GM12878 (cell line): Measurements from ENCODE around the gene CFI. TPM values are rescaled to one million over a fixed set of nuclear protein-coding genes. Genes with fewer than 3 reads are reported as not detected.

Source experiments
- ATAC-seq: fragments of 200-7000 bp; cut with Tn5 transposase; 3 replicates; pipeline ENCODE4 v1.9.1; 2020; ENCODE audit warnings: mild to moderate bottlenecking, moderate library complexity
- BruUV-seq: library from RNA; stranded (reverse); fragments of 400-500 nt; replicated peaks from 2 replicates; lab custom pipeline; 2021; lab: Mats Ljungman, UMichigan
- CTCF ChIA-PET: fragments of 300-600 bp; sonication (Branson Sonifier 250); formaldehyde crosslinking; extraction: SDS; loops from one replicate; lab custom pipeline; 2021; ENCODE audit warnings: inconsistent platforms; lab: Yijun Ruan, JAX
- POLR2A ChIA-PET: fragments of 350-600 bp; formaldehyde crosslinking; extraction: SDS; loops from one replicate; lab custom pipeline; 2021; ENCODE audit warnings: inconsistent platforms; lab: Charles Lee
- RAD21 ChIA-PET: fragments of 300-600 bp; sonication (Branson Sonifier 250); formaldehyde crosslinking; loops from one replicate; lab custom pipeline; 2023; ENCODE audit warnings: antibody characterized with exemption; ENCODE audit not compliant: unreplicated experiment; lab: Charles Lee
- SMC1A ChIA-PET: fragments of 300-600 bp; sonication (Branson Sonifier 250); formaldehyde crosslinking; loops from one replicate; lab custom pipeline; 2023; ENCODE audit not compliant: unreplicated experiment, uncharacterized antibody; lab: Charles Lee
- DNase-seq: peaks from one replicate; pipeline ENCODE4 v3.0.0-alpha.2; 2011; ENCODE audit warnings: low read depth, low spot score
- FAIRE-seq: peaks from 3 replicates; lab custom pipeline; 2011; peaks lifted over from hg19 to GRCh38; lab: Jason Lieb, UNC
- H2AFZ ChIP-seq: 2 replicates; pipeline ENCODE4 v1.6.0; 2011; ENCODE audit warnings: low read depth, low read length, control low read depth; ENCODE audit not compliant: control insufficient read depth
- H3K27ac ChIP-seq: 2 replicates; pipeline ENCODE4 v1.5.1; 2011; ENCODE audit warnings: control low read depth; ENCODE audit not compliant: control insufficient read depth, insufficient read depth
- H3K27me3 ChIP-seq, 2 experiments: replicated peaks in 1 of 2; 2 replicates each; pipeline versions ENCODE4 v1.6.0 to v1.6.1; 2011; ENCODE audit warnings: low read length in 1 of 2; ENCODE audit not compliant: control insufficient read depth in 2 of 2, insufficient read depth in 2 of 2
- H3K36me3 ChIP-seq, 2 experiments: 2 replicates each; pipeline ENCODE4 v1.5.1; 2011; ENCODE audit warnings: low read length in 1 of 2; ENCODE audit not compliant: control insufficient read depth in 2 of 2, insufficient read depth in 2 of 2
- H3K4me1 ChIP-seq: 2 replicates; pipeline ENCODE4 v1.6.1; 2011; ENCODE audit warnings: mild to moderate bottlenecking, low read length, moderate library complexity, mixed read lengths; ENCODE audit not compliant: control insufficient read depth, insufficient read depth
- H3K4me2 ChIP-seq: 2 replicates; pipeline ENCODE4 v1.6.0; 2011; ENCODE audit warnings: control low read depth; ENCODE audit not compliant: control insufficient read depth, insufficient read depth
- H3K4me3 ChIP-seq: fragments of 200-600 bp; sonication (generic); 2 replicates; pipeline ENCODE4 v1.5.1; 2016
- H3K79me2 ChIP-seq: 2 replicates; pipeline ENCODE4 v1.6.0; 2011; ENCODE audit warnings: low read length; ENCODE audit not compliant: control insufficient read depth, insufficient read depth
- H3K9ac ChIP-seq: 2 replicates; pipeline ENCODE4 v1.8.0; 2011; ENCODE audit warnings: low read length, control low read depth, mixed read lengths; ENCODE audit not compliant: control insufficient read depth, insufficient read depth
- H3K9me3 ChIP-seq: replicated peaks from 3 replicates; pipeline ENCODE4 v1.5.1; 2011; ENCODE audit warnings: mild to moderate bottlenecking, low read length; ENCODE audit not compliant: control insufficient read depth, insufficient read depth
- H4K20me1 ChIP-seq: 2 replicates; pipeline ENCODE4 v1.6.0; 2011; ENCODE audit not compliant: control insufficient read depth, insufficient read depth
- CHD1 ChIP-seq: IDR thresholded peaks from 2 replicates; pipeline ENCODE4 v1.6.1; 2012; ENCODE audit warnings: low read depth, low read length, improper control_type of control experiment
- KLF5 ChIP-seq: fragments of 450-650 bp; IDR thresholded peaks from 2 replicates; pipeline ENCODE4 v1.6.1; 2014; ENCODE audit warnings: mild to moderate bottlenecking; ENCODE audit not compliant: partially characterized antibody
- MEF2A ChIP-seq: IDR thresholded peaks from 2 replicates; pipeline ENCODE4 v1.6.1; 2011; ENCODE audit warnings: low read depth, mild to moderate bottlenecking, low read length, moderate library complexity; ENCODE audit not compliant: insufficient read depth
- MTA3 ChIP-seq: IDR thresholded peaks from 2 replicates; pipeline ENCODE4 v1.6.1; 2012; ENCODE audit warnings: low read length, inconsistent platforms, borderline replicate concordance
- NRF1 ChIP-seq: conservative IDR thresholded peaks from 2 replicates; pipeline ENCODE4 v1.6.1; 2011; ENCODE audit warnings: mild to moderate bottlenecking, low read depth, low read length, improper control_type of control experiment
- PAX5 ChIP-seq: IDR thresholded peaks from 2 replicates; pipeline ENCODE4 v1.6.1; 2011; ENCODE audit warnings: low read depth, low read length, borderline replicate concordance
- POLR2AphosphoS5 ChIP-seq: IDR thresholded peaks from 2 replicates; pipeline ENCODE4 v1.6.1; 2011; ENCODE audit warnings: mild to moderate bottlenecking, low read length, inconsistent platforms
- TARDBP ChIP-seq: IDR thresholded peaks from 2 replicates; pipeline ENCODE4 v1.6.1; 2016; ENCODE audit warnings: borderline replicate concordance
- WGBS: methylation state at CpG from one replicate; pipeline ENCODE4 v1.1.6; 2016; ENCODE audit warnings: low lambda C conversion rate; ENCODE audit not compliant: insufficient replicate concordance, insufficient coverage; ENCODE audit errors: missing lambda C conversion rate; 5-methylcytosine and 5-hydroxymethylcytosine counted together
- in situ Hi-C: fragments of 300-500 bp; cut with MboI; formaldehyde crosslinking; loops from 9 replicates; pipeline ENCODE4 v1.14.3; 2018; ENCODE audit warnings: mixed read lengths
- intact Hi-C: fragments of 100-400 bp; cut with micrococcal nuclease; formaldehyde crosslinking; loops from one replicate; pipeline ENCODE4 v1.14.2; 2022; ENCODE audit not compliant: unreplicated experiment
- polyA plus RNA-seq, 11 experiments: library from polyadenylated mRNA; depleted of rRNA in 4 of 11; unstranded in 6 of 11; stranded (reverse) in 5 of 11; fragments of >200 nt; fragmentation: Nextera tagmentation in 4 of 11; fragmentation: Illumina TruSeq in 1 of 11; extraction: Ambion mirVana in 4 of 11; extraction: Trizol in 1 of 11; gene quantifications; 1 replicate in 1 of 11; 2 replicates in 10 of 11; pipeline versions ENCODE4 v1.2.1 to v1.2.3, GENCODE V29; 2011 to 2016; ENCODE audit warnings: inconsistent platforms in 2 of 11, missing spikeins in 2 of 11, low read depth in 1 of 11
- total RNA-seq, 4 experiments: library from RNA; depleted of rRNA in 3 of 4; stranded (reverse); fragments of >200 nt in 3 of 4; fragmentation: Illumina TruSeq in 1 of 4; extraction: Trizol in 1 of 4; gene quantifications; 2 replicates each; pipeline versions ENCODE4 v1.2.1 to v1.2.3, GENCODE V29; 2013 to 2021
- TF ChIP-seq, protein P1 (sequence below): fragments of 450-650 bp; formaldehyde crosslinking; IDR thresholded peaks from 2 replicates; pipeline ENCODE4 v1.5.0; 2022; ENCODE audit warnings: mild to moderate bottlenecking, missing genetic modification characterization

Gene CFI
- total and polyA plus RNA-seq, 10 of the 15 experiments (the other 5 are each of a cell fraction or from before 2014, with no cell fraction given) = 0.15 to 0.28 TPM; not detected in 8

DNA sequence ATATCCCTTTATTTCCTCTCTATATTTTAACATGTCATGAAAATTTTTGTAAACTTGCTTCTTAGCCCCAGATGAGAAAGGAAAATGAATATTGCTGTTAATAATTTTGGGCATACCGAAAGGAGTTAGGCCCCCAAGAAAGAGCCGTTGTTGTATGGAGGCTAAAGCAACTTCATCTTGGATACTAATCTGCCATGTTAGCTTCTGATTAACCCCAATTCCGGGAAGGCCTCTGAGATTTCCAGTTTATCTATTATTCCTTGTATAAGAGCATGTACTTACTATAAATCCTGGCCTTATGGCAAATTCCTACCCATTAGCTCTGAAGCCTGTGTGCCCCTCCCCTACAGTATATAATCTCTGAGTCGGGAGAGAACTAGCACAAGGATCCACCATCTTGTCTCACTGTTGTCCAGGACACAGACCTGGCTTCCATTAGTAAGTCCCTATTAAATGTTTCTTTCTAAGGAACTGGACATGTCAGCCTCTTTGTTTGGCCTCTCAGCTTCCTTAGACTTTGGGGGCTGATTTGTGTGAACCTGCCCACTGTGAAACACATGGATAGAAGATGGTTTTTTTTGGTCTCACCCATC, 51.1 kb downstream of the CFI start (continued):
- TF ChIP-seq NRF1 (no peak), TARDBP (no peak), MTA3 (no peak), POLR2AphosphoS5 (no peak), PAX5 (no peak), CHD1 (no peak), KLF5 (no peak)

DNA sequence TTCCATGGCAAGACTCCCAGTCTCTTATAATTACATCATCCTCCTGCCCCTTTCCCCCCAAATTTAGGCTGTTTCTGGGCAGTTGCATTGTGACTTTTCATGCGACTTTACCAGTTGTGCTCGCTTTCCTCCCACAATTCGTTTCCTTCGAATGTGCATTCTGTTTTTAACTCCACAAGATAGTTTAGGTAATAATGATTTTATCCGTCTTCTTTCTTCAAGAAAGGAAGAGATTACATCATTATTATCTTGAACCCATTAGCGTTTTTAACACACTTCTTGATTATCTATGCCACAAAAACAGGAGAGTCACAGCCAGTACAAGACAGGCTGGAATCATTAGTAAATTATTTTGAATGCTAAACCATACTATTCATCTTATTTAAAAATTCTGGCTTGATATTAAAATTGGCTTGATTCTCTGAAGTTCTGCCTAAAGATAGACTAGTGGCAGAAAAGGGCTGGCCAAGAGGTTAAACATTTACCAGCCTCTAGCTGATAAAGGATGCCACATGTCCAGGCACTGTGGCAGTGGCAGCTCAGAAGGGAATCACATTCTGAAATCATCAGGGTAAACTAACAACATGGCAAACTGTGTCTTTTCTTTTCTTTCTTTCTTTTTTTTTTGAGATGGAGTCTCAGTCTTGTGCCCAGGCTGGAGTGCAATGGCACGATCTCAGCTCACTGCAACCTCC, 52.3 kb downstream of the CFI start:
- Histone ChIP-seq H3K36me3 (no peaks in the 10 kb centered on the region), H3K4me2 (no peak overlapping the region), H4K20me1 (no peaks in the 10 kb centered on the region), H3K9me3 (no peaks in the 10 kb centered on the region), H3K9ac (no peak overlapping the region), H3K4me1 (no peaks in the 10 kb centered on the region), H3K27ac (no peak overlapping the region), H2AFZ (no peak overlapping the region), H3K79me2 (no peaks in the 10 kb centered on the region), H3K27me3 (no peaks in the 10 kb centered on the region), H3K4me3 (no peak overlapping the region)
- in situ Hi-C loops (no loop called here), intact Hi-C loops (no loop called here)
- ATAC-seq = no peak
- DNase-seq = no peak
- ChIA-PET SMC1A (no interaction called here), RAD21 (no interaction called here), CTCF (interaction anchor here (0.6 kb wide), 1 partner anchor 59 kb away, joined by 3 read pairs; no protein-coding TSS in a partner anchor), POLR2A (no interaction called here)
- WGBS = 56% methylated on average over 7 of the region's 7 CpGs
- BruUV-seq = no TSS peak
- FAIRE-seq = no peak
- TF ChIP-seq, protein P1, sequence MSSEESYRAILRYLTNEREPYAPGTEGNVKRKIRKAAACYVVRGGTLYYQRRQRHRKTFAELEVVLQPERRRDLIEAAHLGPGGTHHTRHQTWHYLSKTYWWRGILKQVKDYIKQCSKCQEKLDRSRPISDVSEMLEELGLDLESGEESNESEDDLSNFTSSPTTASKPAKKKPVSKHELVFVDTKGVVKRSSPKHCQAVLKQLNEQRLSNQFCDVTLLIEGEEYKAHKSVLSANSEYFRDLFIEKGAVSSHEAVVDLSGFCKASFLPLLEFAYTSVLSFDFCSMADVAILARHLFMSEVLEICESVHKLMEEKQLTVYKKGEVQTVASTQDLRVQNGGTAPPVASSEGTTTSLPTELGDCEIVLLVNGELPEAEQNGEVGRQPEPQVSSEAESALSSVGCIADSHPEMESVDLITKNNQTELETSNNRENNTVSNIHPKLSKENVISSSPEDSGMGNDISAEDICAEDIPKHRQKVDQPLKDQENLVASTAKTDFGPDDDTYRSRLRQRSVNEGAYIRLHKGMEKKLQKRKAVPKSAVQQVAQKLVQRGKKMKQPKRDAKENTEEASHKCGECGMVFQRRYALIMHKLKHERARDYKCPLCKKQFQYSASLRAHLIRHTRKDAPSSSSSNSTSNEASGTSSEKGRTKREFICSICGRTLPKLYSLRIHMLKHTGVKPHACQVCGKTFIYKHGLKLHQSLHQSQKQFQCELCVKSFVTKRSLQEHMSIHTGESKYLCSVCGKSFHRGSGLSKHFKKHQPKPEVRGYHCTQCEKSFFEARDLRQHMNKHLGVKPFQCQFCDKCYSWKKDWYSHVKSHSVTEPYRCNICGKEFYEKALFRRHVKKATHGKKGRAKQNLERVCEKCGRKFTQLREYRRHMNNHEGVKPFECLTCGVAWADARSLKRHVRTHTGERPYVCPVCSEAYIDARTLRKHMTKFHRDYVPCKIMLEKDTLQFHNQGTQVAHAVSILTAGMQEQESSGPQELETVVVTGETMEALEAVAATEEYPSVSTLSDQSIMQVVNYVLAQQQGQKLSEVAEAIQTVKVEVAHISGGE = no peak
- TF ChIP-seq MEF2A = no peak
